Spleen (tissue), 7 donors: ENCODE results near the gene GIMAP6.

Source experiments
- POLR2A ChIP-seq, 3 donors: fragments of 450-650 bp; IDR thresholded peaks; one replicate each; pipeline ENCODE4 v1.5.1; 2017; ENCODE audit warnings: antibody characterized with exemption in 3 of 3, mild to moderate bottlenecking in 1 of 3
- POLR2AphosphoS5 ChIP-seq, 3 donors: sonication (generic); formaldehyde crosslinking; IDR thresholded peaks; one replicate each; pipeline ENCODE4 v1.5.1; 2017; ENCODE audit warnings: antibody characterized with exemption in 3 of 3
- TF ChIP-seq, protein P1 (sequence below), 11 experiments: fragments of 200-600 bp in 7 of 11; fragments of 450-650 bp in 4 of 11; sonication (generic) in 4 of 11; IDR thresholded peaks in 8 of 11; conservative IDR thresholded peaks in 3 of 11; 1 replicate in 7 of 11; 2 replicates in 4 of 11; pipeline versions ENCODE4 v1.4.0 to v1.8.0; 2016 to 2021; ENCODE audit warnings: antibody characterized with exemption in 11 of 11, inconsistent platforms in 4 of 11, mild to moderate bottlenecking in 1 of 11
- donor health status: DM: no; HTN: no; CAD: no; lungs with moderate emphysema.
- donor health status: DM: no; HTN: no; CAD: no.
- donor health status: DM: no; HTN: no; CAD: no.

DNA sequence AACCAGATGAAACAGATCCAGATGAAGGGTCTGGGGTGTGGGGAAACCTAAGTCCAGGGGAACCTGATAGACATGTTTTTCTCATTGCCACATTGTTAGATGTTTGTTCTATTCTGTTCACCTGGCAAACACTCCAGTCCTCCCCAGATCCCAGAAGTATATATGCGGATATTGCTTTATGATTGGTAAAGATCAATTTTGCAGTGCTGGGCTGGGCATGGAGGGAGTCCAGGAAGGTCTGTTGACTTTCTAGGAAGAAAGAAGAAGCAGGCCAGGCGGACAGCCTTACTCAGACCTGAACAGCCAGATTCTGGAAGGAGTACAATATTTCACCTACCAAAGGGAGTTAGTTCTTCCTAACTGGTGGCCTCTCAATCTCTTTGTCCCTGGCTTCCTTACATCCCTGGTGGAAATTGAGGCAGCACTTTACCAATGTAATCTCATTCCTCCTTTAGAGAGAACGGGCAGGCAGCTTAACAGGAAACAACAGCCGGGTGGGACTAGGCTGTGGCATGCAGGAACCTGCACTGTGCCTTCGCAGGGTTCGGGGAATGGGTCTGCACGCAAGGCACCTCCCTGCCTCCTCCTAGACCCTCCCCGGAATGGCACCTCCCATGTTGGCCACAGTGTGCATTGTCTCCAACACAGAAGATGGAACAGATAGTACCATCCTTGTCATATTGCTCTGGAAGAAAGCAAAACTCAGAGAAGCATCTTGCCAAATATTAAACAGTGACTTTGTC is 930 bp downstream of the GIMAP6 start:
- TF ChIP-seq, protein P1, sequence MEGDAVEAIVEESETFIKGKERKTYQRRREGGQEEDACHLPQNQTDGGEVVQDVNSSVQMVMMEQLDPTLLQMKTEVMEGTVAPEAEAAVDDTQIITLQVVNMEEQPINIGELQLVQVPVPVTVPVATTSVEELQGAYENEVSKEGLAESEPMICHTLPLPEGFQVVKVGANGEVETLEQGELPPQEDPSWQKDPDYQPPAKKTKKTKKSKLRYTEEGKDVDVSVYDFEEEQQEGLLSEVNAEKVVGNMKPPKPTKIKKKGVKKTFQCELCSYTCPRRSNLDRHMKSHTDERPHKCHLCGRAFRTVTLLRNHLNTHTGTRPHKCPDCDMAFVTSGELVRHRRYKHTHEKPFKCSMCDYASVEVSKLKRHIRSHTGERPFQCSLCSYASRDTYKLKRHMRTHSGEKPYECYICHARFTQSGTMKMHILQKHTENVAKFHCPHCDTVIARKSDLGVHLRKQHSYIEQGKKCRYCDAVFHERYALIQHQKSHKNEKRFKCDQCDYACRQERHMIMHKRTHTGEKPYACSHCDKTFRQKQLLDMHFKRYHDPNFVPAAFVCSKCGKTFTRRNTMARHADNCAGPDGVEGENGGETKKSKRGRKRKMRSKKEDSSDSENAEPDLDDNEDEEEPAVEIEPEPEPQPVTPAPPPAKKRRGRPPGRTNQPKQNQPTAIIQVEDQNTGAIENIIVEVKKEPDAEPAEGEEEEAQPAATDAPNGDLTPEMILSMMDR (IDR thresholded peaks at IDR 0.05 in 8 of 11, conservative IDR thresholded peaks at IDR 0.05 in 3 of 11) = no peak
- TF ChIP-seq POLR2AphosphoS5 (IDR thresholded peaks at IDR 0.05) = peak; percentile 70 to 88 (median 88)
- TF ChIP-seq POLR2A (IDR thresholded peaks at IDR 0.05) = peak in 1 of 3 donors; percentile 27
